Measurements from ENCODE around the gene ACOT11.
A peak's percentile ranks its signal among the peaks of the same experiment; 100 is the strongest.
"Not testable (repeated sequence)": the region's sequence is repeated elsewhere in the genome, so short reads cannot be mapped to it uniquely, and the experiment has no call there.

The ACOT11 gene

GRCh38 chr1:54547601-54548388 lies at the start of gene ACOT11:
Gene ACOT11 (plus strand): TSS chr1:54548228. CDS start chr1:54548310, 82 bp downstream.
- DNase-seq, result no peak

DNA sequence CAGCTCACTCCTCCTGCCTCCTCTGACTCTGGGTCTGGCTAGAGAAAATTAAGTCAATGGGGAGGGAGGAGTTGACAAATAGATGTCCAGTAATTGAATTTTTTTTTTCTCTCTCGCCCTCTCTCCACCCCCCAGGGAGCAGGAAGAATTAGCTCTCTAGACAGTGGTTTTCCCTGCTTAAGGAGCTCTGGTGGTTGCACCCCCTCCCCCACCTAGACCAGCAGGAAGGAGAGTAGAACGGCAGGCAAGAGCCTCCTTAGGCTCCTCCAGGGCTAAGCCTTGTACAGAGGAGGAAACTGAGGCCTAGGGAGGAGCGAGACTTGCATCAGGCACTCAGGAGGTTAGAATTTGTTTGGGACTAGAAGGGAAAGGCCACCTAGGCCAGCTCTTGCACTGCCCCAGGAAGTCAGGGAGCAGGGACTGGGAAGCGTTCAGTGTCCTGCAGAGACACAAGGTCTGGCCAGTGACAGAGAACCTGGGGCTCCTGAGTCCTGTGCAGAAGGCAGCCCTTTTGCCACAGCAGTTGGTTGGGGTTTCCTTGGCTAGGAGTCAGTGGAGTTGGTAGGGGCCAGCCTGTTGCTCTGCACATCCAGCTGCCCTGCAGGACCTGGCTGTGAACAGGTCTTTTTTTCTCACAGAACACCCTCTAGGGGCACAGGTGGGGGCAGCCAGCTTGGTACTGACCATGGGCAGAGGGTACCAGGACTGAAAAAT lies 49.5 kb upstream of the ACOT11 start:
- no peak for DNase-seq

DNA sequence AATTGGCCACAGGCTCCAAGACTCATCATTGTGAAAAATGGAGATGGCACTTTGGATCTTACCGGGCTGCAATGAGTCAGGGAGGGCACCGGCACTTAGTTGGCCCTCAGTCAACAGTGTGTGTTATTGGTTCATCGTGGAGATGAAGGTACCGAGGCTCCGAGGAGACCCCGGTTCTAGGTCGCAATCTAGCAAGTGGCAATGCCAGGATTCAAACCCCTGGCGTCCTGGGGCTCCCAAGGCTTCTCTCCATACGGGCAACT lies 49.0 kb upstream of the ACOT11 start:
- DNase-seq, result no peak

- peak; percentile 17 for DNase-seq
These were observed 48.5 kb upstream of the ACOT11 start for GRCh38 chr1:54499360-54500106.

DNA sequence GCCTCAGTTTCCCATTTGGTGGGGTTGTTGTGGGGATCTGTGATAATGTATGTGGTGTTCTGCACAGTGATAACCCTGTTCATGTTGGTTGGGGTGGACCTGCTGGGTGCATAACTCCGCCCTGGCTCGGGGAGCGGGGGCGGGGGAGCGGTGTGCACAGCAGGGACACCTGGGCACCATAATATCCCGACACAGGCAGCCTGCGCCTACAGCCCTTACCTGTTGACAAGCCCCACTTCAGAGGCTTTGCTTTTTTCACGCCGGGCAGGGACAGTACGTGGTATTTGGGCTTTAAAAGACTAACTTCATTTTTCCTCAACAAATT lies 48.0 kb upstream of the ACOT11 start:
- no peak for DNase-seq

- DNase-seq, result no peak
These were observed 46.2 kb upstream of the ACOT11 start for GRCh38 chr1:54501849-54502248.

- DNase-seq, result no peak
These were observed 45.7 kb upstream of the ACOT11 start for GRCh38 chr1:54502342-54502741.

- DNase-seq, result no peak
These were observed 41.4 kb upstream of the ACOT11 start for GRCh38 chr1:54506594-54506993.

DNA sequence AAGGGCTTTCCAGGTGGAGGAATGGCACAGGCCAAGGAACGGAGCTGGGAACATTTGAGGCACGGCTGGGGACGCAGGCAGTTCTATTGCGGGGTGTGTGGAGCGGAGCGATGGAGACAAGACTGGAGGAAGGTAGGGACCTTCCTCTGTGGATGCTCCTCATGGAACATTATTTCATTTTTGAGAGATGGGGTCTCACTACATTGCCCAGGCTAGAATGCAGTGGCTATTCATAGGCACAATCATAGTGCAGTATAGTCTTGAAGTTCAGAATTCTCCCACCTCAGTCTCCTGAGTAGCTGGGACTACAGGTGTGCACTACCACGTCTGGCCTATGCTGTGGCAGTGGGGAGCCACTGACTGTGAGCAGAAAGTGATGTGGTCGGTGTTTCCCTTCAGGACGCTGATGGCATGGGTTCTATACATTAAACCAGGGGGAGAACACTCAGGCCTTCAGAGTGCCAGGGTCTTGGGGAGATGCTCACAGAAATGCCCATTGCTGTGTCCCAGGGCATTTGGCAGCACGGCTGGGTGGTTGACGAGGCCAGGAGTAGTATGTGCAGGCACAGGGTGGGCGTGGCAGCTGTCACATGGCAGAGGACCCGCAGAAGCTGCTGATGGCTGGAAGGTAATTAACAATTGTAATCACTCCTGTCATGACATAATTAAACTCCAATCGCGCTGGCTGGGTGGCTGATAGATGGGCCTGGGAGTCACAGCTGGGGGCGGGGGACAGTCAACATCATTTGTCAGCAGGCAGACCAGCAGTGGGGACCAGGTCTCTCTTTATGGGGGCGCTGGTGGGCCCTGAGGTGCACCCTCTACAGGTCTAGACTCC lies 40.8 kb upstream of the ACOT11 start:
- no peak for DNase-seq

DNA sequence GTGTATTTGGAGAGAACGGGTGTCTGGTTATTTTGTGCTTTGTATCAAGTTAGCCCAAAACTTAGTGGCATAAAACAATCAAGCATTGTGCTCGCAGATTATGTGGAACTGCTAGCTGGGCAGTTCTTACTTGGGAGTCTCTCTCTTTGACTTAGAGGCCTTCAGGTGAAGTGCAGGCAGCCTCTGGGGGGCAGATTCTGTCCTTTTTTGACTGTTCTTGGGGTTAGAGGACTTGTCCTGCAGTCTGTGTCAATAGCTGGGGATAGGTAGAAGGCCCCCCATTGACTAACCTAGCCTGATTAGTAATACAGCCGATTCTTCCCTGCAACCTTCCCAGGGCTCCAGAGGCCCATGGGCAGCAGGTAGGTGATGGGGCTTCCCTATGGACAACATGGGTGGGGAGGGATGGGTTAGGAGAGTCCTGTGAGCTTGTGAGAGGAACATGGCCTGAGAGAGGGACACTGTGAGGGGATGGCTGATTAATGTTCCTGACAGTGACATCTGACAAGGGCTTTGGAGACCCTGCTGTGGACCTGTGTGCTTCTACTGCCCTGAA lies 37.2 kb upstream of the ACOT11 start:
- DNase-seq, result no peak

DNA sequence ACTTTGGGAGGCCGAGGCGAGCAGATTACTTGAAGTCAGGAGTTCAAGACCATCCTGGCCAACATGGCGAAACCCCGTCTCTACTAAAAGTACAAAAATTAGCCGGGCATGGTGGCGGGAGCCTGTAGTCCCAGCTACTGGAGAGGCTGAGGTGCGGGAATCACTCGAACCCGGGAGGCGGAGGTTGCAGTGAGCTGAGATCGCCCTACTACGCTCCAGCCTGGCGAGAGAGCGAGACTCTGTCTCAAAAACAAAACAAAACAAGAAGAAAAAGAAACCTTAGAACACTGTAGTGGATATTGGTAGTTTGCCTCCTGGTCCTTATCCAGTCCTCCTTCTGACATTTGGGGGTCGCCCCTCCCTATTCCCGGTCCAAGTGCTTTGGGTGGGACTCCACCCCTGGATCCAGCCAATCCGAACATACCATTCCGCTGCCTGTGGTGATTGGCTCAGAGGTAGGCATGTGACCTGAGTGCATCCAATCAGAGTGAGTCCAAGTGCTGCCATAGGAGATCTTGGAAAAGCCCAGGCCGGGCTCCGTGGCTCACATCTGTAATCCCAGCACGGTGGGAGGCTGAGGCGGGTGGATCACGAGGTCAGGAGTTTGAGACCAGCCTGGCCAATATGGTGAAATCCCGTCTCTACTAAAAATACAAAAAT lies 34.0 kb upstream of the ACOT11 start:
- not testable (repeated sequence) for DNase-seq

DNA sequence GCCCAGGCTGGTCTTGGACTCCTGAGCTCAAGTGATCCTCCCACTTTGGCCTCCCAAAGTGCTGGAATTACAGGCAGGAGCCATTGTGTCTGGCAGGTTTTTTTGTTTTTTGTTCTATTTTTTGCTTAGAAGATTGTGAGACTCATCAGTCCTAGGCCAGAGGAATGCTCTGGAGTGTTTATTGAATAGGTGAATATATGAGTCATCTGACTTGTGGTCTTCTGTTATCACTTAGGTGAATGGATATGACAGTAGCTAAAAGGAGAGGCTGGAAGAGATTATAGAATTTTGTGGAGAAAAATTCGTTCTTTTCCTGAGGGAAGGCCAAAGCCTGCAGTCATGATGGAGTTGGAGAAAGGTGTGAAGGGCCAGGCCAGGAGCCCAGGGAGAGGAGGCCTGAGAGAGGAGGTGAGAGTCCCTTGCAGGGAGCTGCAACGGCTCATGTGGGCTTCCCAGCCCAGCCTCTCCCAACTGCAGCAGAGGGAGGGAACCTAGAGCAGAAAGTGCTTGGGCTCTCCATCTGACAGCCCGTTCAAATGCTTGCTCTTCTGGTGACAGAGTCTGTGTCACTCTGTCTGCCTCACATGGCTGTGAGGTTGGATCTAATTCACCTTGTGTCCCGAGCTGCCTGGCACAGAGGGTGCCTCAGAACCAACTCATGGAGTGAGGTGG lies 31.6 kb upstream of the ACOT11 start:
- no peak for DNase-seq

- no peak for DNase-seq
These were observed 30.5 kb upstream of the ACOT11 start for GRCh38 chr1:54517496-54517895.

- DNase-seq, result no peak
These were observed 29.5 kb upstream of the ACOT11 start for GRCh38 chr1:54518489-54518888.

DNA sequence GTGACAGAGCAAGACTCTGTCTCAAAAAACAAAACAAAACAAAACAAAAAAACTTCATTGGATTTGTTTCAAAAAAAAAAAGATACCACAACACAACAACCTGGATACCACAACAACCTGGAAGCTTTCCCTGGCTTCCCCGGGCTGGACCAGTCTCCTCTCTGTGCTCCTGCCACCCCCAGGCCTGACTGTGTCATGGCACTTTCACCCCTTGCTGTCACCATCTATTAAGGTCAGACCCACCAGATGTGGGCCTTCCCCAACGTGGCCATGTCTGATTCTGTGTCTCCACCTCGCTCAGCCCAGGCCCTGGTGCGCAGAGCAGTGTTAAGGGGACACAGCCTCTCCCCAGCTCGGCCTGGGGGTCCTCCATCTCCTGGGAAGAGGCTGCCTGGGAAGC lies 28.3 kb upstream of the ACOT11 start:
- DNase-seq, result no peak

DNA sequence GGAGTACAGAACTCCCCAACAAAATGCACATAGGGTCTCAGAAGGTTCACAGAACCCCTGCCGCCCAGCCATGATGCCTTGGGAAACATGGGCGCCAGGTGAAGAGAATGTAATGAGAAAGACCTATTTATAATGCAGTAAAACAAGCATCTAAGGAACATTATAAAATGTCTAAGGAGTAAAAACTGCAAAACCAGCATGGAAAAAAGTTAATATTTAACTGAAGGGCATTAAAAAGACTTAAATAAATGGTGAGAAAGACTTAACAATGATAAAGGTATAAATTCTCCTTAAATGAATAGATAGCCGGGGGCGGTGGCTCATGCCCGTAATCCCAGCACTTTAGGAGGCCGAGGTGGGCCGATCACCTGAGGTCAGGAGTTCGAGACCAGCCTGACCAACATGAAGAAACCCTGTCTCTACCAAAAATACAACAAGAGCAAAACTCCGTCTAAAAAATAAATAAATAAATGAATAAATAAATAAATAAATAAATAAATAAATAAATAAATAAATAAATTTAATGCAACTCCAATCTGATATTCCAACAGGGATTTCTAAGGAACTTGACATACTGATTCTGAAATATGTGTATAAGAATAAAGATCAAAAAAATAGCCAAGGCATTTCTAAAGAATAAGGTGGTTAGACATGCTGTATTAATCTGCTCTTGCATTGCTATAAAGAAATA lies 27.3 kb upstream of the ACOT11 start:
- no peak for DNase-seq

- DNase-seq, result not testable (repeated sequence)
These were observed 21.5 kb upstream of the ACOT11 start for GRCh38 chr1:54526565-54526964.

DNA sequence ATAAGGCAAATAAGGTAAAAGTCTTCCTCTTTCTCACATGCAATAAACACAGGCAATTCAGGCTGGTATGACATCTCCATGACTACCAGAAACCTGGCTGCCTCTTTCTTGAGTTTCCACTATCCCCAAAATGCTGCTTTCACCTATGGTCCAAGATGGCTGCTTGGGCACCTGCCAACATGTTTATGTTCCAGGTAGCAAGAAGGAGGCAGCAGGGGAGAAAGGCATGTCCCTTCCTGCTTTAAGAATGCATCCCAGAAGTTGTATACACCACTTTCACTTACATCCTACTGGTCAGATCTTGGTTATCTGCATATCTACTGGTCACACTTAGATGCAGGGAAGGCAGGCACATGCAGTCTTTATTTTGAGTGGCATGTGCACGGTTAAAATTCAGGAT lies 19.4 kb upstream of the ACOT11 start:
- no peak for DNase-seq

GRCh38 chr1:54532033-54532432 lies 16.0 kb upstream of the ACOT11 start:
- no peak for DNase-seq

GRCh38 chr1:54536656-54537055 lies 11.4 kb upstream of the ACOT11 start:
- not testable (repeated sequence) for DNase-seq

GRCh38 chr1:54537611-54538010 lies 10.4 kb upstream of the ACOT11 start:
- DNase-seq, result no peak

All from activated CD4-positive, alpha-beta T cell treated with anti-CD3 and anti-CD28 coated beads, Interleukin-2, amount 50 U/mL, for 16 hours (primary cell).